Type B pancreatic cell (in vitro differentiated cells): Measurements from ENCODE around the gene EVPLL. TPM values are rescaled to one million over a fixed set of nuclear protein-coding genes. Genes with fewer than 3 reads are reported as not detected.

Source experiments
- microRNA-seq: library from miRNA; unstranded; fragments of <30 nt; microRNA quantifications from one replicate; pipeline ENCODE4, GENCODE V29; 2020
- total RNA-seq: library from RNA; stranded (reverse); gene quantifications from 2 replicates; pipeline ENCODE4 v1.2.1, GENCODE V29; 2021; ENCODE audit warnings: low replicate concordance

EVPLL gene
- total RNA-seq, 1 donor from 2014 or later: not detected

Small RNA genes within 50 kb of the gene (microRNA-seq; reads per million reads assigned to microRNA genes)
- gene MIR6778: not detected

Other genes with a start within 250 kb of the EVPLL start
- 79.8 and 88.8 TPM in 2 replicates for gene ALKBH5, start 193.9 kb upstream of the EVPLL start, total RNA-seq
- 35.1 and 61.2 TPM in 2 replicates for gene LLGL1, start 152.1 kb upstream of the EVPLL start, total RNA-seq
- gene FLII, start 119.0 kb upstream of the EVPLL start, total RNA-seq: 248 and 320 TPM in 2 replicates
- gene MIEF2, start 117.1 kb upstream of the EVPLL start, total RNA-seq: 17.9 and 31.2 TPM in 2 replicates
- 47.5 and 70.2 TPM in 2 replicates for gene TOP3A, start 62.8 kb upstream of the EVPLL start, total RNA-seq
- gene SMCR8, start 62.5 kb upstream of the EVPLL start, total RNA-seq: 20.2 and 26.6 TPM in 2 replicates
- 17.7 and 30.5 TPM in 2 replicates for gene SHMT1, start 14.2 kb upstream of the EVPLL start, total RNA-seq
- gene LGALS9C, start 99.0 kb downstream of the EVPLL start, total RNA-seq: 0.31 and 0.63 TPM in 2 replicates